ENCODE results near the gene PPM1N. TPM values are rescaled to one million over a fixed set of nuclear protein-coding genes. Genes with fewer than 3 reads are reported as not detected.

Gene PPM1N
- total and polyA plus RNA-seq, 2 experiments from 2014 or later = 0.40 to 0.59 TPM

DNA sequence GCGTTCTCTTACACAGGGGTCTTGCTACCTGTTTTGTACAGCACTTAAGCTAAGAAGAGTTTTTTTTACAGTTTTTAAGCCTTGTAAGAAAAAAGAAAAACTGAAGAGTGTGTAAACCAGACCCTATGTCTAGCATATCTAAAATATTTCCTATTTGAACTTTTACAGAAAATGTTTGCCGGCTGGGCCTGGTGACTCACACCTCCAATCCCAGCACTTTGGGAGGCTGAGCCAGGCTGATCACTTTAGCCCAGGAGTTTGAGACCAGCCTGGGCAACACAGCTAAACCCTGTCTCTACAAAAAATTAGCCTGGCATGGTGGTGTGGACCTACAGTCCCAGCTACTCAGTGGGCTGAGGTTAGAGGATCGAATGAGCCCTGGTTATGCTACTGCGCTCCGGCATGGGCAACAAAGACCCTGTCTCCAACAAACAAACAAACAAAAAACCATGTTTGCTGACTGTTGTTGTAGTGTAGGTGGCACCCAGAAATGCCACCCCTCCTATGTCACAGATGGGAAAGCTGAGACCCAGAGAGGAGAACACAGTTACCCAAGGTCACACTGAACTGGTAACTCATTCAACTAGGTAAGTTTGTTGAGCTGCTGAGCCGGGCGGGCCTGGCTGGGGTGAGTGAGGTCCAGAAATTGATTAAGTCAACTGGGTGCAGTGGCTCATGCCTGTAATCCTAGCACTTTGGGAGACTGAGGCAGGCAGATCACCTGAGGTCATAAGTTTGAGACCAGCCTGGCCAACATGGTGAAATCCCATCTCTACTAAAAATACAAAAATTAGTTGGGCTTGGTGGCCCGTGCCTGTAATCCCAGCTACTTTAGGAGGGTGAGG lies 7.1 kb downstream of the PPM1N start:
- H3K4me3 ChIP-seq = no peak overlapping the region
- DNase-seq (ENCODE audit: low spot score) = no peak
- H3K4me2 ChIP-seq = peak overlapping the region; percentile 91
- no peaks in the 10 kb centered on the region for H3K36me3 ChIP-seq (replicated peaks; ENCODE audit: insufficient read depth, low read depth)
- H3K27me3 ChIP-seq = peaks cover under 1% of the 10 kb centered on the region
- H3K4me1 ChIP-seq (ENCODE audit: insufficient read depth) = peaks cover 15% of the 10 kb centered on the region
- H3K9me3 ChIP-seq (ENCODE audit: low read depth) = no peaks in the 10 kb centered on the region
- peaks cover 4% of the 10 kb centered on the region for H4K20me1 ChIP-seq (ENCODE audit: insufficient read depth, poor library complexity, severe bottlenecking)
- 77% methylated on average over 8 of the region's 8 CpGs for WGBS (ENCODE audit: low lambda C conversion rate, missing lambda C conversion rate)
- TF ChIP-seq EZH2 (IDR thresholded peaks at IDR 0.05; ENCODE audit: borderline replicate concordance) (no peak), EZH2phosphoT487 (IDR thresholded peaks at IDR 0.05; ENCODE audit: low read depth, severe bottlenecking, unreplicated experiment) (no peak)
- TF ChIP-seq, protein P1, sequence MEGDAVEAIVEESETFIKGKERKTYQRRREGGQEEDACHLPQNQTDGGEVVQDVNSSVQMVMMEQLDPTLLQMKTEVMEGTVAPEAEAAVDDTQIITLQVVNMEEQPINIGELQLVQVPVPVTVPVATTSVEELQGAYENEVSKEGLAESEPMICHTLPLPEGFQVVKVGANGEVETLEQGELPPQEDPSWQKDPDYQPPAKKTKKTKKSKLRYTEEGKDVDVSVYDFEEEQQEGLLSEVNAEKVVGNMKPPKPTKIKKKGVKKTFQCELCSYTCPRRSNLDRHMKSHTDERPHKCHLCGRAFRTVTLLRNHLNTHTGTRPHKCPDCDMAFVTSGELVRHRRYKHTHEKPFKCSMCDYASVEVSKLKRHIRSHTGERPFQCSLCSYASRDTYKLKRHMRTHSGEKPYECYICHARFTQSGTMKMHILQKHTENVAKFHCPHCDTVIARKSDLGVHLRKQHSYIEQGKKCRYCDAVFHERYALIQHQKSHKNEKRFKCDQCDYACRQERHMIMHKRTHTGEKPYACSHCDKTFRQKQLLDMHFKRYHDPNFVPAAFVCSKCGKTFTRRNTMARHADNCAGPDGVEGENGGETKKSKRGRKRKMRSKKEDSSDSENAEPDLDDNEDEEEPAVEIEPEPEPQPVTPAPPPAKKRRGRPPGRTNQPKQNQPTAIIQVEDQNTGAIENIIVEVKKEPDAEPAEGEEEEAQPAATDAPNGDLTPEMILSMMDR (IDR thresholded peaks at IDR 0.05; ENCODE audit: poor library complexity) = no peak
- peak overlapping the region; percentile 98 for H3K27ac ChIP-seq
- H2AFZ ChIP-seq = no peak overlapping the region
- H3K9me2 ChIP-seq (replicated peaks; ENCODE audit: insufficient read depth) = no peaks in the 10 kb centered on the region
- peaks cover 33% of the 10 kb centered on the region for H3K79me2 ChIP-seq

DNA sequence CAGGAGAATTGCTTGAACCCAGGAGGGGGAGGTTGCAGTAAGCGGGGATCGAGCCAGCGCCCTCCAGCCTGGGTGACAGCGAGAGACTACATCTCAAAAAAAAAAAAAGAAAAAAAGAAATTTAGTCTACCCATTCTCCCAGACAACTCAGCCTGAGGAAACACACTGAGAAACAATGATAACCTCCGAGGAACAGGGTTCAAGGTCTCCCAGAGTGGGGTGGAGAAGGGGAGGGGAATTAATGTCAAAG lies 7.7 kb downstream of the PPM1N start:
- peak overlapping the region; percentile 32 for H2AFZ ChIP-seq
- no peaks in the 10 kb centered on the region for H3K36me3 ChIP-seq (replicated peaks; ENCODE audit: insufficient read depth, low read depth)
- whole genome bisulfite sequencing (ENCODE audit: low lambda C conversion rate, missing lambda C conversion rate) = 66% methylated on average over 5 of the region's 5 CpGs
- peak overlapping the region; percentile 18 for H3K4me3 ChIP-seq
- no peaks in the 10 kb centered on the region for H3K9me3 ChIP-seq (ENCODE audit: low read depth)
- no peak for DNase-seq (ENCODE audit: low spot score)
- H3K79me2 ChIP-seq = peaks cover 38% of the 10 kb centered on the region
- no peak for TF ChIP-seq EZH2phosphoT487 (IDR thresholded peaks at IDR 0.05; ENCODE audit: low read depth, severe bottlenecking, unreplicated experiment)
- TF ChIP-seq, protein P1 (IDR thresholded peaks at IDR 0.05; ENCODE audit: poor library complexity) = no peak
- TF ChIP-seq EZH2 (IDR thresholded peaks at IDR 0.05; ENCODE audit: borderline replicate concordance) = no peak
- no peaks in the 10 kb centered on the region for H3K9me2 ChIP-seq (replicated peaks; ENCODE audit: insufficient read depth)
- peaks cover 4% of the 10 kb centered on the region for H4K20me1 ChIP-seq (ENCODE audit: insufficient read depth, poor library complexity, severe bottlenecking)
- H3K4me2 ChIP-seq = peak overlapping the region; percentile 91
- H3K27ac ChIP-seq = peak overlapping the region; percentile 98
- no peaks in the 10 kb centered on the region for H3K27me3 ChIP-seq
- H3K4me1 ChIP-seq (ENCODE audit: insufficient read depth) = peaks cover 15% of the 10 kb centered on the region

DNA sequence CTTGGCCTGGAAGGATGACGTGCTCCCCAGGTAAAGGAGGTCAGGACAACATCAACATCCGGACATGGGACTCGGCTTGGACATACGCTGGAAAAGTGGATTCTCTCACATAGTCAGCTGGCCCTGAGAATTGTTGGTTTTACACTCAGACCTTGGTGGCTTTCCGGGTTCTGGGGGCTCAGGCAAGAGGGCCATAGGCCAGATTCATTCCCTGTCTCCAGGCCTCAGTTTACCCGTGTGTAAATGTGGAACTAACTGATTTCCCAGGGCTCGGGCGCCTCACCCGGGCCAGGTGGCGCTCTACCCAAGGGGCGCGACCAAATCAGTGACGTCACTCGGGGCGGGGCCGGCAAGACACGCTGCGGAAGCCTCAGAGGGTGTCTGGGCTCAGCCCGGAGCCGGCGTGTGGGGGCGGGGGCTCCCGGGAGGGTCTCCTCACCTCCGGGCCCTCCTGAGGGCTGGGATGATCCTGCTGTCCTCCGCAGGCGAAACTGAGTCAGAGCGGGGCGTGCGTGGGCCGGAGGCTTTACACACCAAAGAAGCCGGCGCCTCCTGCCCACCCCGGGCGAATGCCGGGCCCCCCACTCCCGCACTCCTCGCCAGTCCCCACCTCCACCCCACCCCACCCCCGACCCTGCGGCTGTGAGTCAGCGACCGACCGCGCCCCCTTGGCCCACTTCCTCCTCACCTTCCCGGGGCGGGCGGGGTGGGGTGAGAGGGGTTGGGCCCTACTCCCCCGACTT lies 8.2 kb downstream of the PPM1N start:
- H2AFZ ChIP-seq = peak overlapping the region; percentile 83
- peak overlapping the region; percentile 98 for H3K27ac ChIP-seq
- no peaks in the 10 kb centered on the region for H3K9me3 ChIP-seq (ENCODE audit: low read depth)
- H3K4me3 ChIP-seq = peak overlapping the region; percentile 98
- peaks cover 6% of the 10 kb centered on the region for H4K20me1 ChIP-seq (ENCODE audit: insufficient read depth, poor library complexity, severe bottlenecking)
- DNase-seq (ENCODE audit: low spot score) = peak; percentile 97
- no peaks in the 10 kb centered on the region for H3K36me3 ChIP-seq (replicated peaks; ENCODE audit: insufficient read depth, low read depth)
- peaks cover 43% of the 10 kb centered on the region for H3K79me2 ChIP-seq
- WGBS (ENCODE audit: low lambda C conversion rate, missing lambda C conversion rate) = 5% methylated on average over 19 of the region's 47 CpGs
- H3K4me2 ChIP-seq = peak overlapping the region; percentile 91
- no peaks in the 10 kb centered on the region for H3K9me2 ChIP-seq (replicated peaks; ENCODE audit: insufficient read depth)
- peaks cover 15% of the 10 kb centered on the region for H3K4me1 ChIP-seq (ENCODE audit: insufficient read depth)
- TF ChIP-seq EZH2 (IDR thresholded peaks at IDR 0.05; ENCODE audit: borderline replicate concordance) = no peak
- no peak for TF ChIP-seq EZH2phosphoT487 (IDR thresholded peaks at IDR 0.05; ENCODE audit: low read depth, severe bottlenecking, unreplicated experiment)
- TF ChIP-seq, protein P1 (IDR thresholded peaks at IDR 0.05; ENCODE audit: poor library complexity) = peak; percentile 58
- no peaks in the 10 kb centered on the region for H3K27me3 ChIP-seq

Measured in hepatocyte (in vitro differentiated cells).